GM12801 (cell line): Measurements from ENCODE around the gene CSF2.

Experiments
- TF ChIP-seq, protein P1 (sequence below): IDR thresholded peaks from one replicate; pipeline ENCODE4 v1.5.1; 2011; ENCODE audit warnings: control low read depth; ENCODE audit not compliant: insufficient read length; ENCODE audit errors: extremely low read depth

Gene CSF2

GRCh38 chr5:132067451-132067850, 6.1 kb upstream of the CSF2 start:
- TF ChIP-seq, protein P1, sequence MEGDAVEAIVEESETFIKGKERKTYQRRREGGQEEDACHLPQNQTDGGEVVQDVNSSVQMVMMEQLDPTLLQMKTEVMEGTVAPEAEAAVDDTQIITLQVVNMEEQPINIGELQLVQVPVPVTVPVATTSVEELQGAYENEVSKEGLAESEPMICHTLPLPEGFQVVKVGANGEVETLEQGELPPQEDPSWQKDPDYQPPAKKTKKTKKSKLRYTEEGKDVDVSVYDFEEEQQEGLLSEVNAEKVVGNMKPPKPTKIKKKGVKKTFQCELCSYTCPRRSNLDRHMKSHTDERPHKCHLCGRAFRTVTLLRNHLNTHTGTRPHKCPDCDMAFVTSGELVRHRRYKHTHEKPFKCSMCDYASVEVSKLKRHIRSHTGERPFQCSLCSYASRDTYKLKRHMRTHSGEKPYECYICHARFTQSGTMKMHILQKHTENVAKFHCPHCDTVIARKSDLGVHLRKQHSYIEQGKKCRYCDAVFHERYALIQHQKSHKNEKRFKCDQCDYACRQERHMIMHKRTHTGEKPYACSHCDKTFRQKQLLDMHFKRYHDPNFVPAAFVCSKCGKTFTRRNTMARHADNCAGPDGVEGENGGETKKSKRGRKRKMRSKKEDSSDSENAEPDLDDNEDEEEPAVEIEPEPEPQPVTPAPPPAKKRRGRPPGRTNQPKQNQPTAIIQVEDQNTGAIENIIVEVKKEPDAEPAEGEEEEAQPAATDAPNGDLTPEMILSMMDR: no peak

GRCh38 chr5:132067941-132068808, 5.4 kb upstream of the CSF2 start:
- TF ChIP-seq, protein P1: no peak

DNA sequence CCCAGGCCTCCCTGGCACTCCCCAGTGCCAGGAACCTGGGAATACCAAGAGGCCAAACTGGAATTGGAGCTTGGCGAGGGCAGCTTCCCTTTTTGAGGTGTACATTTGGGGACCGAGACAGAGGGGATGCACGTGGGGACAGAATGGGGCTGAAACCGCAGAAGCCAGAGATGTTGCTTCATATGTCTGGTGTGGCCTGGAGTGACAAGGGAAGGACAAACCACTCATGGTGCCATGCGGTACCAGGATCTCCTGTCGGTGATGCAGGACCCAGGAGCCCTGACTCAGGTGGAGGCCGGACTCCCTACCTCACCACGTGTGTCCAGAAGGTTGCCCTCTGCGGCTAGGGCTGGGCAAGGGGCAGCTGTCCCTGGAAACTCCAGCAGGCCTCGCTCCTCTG, 4.0 kb upstream of the CSF2 start:
- TF ChIP-seq, protein P1: no peak

- TF ChIP-seq, protein P1: no peak
Measured at GRCh38 chr5:132069994-132070393, 3.6 kb upstream of the CSF2 start.

DNA sequence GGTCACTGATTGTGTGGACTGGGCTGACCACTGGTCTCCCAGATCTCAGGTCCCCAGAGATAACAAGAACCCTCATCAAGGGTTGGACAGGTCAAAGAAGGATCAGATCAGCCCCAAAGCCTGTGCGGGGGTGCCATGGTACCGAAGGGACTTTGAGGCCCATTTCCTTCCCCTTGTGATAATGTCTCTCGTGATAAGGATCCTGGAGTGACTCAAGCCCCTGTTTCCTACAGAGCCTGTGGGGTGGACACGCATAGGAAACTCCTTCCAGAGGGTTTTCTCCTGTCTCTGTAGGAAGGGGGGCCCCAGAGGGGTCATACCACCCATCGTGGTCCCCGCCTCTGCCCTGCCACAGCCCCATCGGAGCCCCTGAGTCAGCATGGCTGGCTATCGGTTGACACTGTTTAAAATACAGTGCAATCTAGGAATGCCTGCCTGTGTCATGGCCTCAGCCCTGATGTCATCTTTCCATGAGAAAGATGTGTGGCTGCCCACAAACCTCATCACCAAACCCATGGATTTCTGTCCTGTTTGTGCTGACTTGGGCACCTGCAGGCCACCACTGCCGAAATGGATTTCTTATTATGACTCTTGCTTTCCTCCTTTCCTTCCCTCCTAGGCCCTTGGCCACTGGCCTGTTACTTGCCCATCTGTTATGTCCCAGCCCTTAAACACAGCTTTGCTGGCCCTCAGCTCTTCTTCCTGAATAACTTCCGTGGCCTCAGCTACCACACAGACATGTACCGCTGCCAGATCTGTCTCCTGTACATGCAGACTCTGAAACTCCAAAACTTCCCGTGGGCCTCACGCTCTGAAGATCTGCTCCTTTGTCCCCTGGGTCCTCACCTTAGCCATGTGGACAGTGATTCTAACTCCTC, 2.9 kb upstream of the CSF2 start:
- TF ChIP-seq, protein P1: no peak

DNA sequence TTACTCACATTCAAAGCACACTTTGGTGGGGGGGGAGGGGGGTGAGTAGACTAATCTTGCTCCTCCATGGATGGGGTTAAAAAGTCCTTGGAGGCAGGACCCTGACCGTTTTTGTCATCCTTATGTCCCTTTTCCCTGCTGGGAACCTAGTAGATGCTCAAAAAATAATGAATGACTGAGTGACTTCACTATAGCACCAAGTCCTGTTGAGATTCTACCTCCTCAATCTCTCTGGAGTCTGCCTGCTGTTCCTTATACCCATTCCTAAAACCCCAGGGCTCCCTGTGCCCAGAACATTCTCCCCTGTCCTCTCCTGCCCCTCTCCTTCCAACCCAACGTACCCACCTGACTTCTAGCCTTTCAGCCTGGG, 2.3 kb upstream of the CSF2 start:
- TF ChIP-seq, protein P1: no peak

DNA sequence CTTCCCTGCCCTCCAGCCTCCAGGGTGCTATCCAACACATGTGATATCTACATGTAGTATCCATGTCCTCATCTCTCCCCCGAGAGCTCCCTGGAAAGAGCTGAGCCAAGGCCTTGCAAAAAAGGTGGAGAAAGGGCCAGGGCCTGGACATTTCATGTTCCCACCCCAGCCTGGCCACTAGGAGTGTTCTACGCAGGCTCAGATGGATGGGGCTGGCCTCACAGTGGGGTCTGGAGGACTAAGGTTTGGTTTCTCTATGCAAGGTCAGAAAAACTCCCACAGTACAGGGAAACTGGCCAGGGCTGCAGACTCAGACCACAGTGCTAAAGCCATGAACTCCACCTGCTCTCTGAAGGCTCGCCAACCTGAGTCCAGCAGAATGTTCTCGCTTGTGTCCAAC, 1.5 kb upstream of the CSF2 start:
- TF ChIP-seq, protein P1: no peak
